K562 (cell line): Measurements from ENCODE around the gene FGFBP2. TPM values are rescaled to one million over a fixed set of nuclear protein-coding genes. Genes with fewer than 3 reads are reported as not detected.

ENCODE experiments used
- SAFB2 ChIP-seq: fragments of 200-400 bp; formaldehyde crosslinking; IDR thresholded peaks from 2 replicates; pipeline ENCODE4 v1.6.1; 2018; ENCODE audit warnings: borderline replicate concordance, low read length, low read depth, moderate library complexity; ENCODE audit not compliant: severe bottlenecking
- SMARCB1 ChIP-seq: IDR thresholded peaks from 2 replicates; pipeline ENCODE4 v1.6.1; 2011; ENCODE audit warnings: improper control_type of control experiment, low read depth; ENCODE audit not compliant: insufficient read length
- ZNF584 ChIP-seq: fragments of 200-800 bp; sonication (Bioruptor generic); IDR thresholded peaks from 2 replicates; pipeline ENCODE4 v1.6.1; 2016; ENCODE audit warnings: low read depth, mild to moderate bottlenecking, missing genetic modification characterization, missing compliant biosample characterization
- polyA plus RNA-seq, 8 experiments: library from polyadenylated mRNA; depleted of rRNA in 4 of 8; stranded (reverse) in 5 of 8; unstranded in 3 of 8; fragments of >200 nt; fragmentation: Nextera tagmentation in 2 of 8; fragmentation: Illumina TruSeq in 1 of 8; extraction: Ambion mirVana in 2 of 8; extraction: Trizol in 1 of 8; gene quantifications; 2 replicates each; pipeline versions ENCODE4 v1.2.1 to v1.2.3, GENCODE V29; 2011 to 2014; ENCODE audit warnings: inconsistent platforms in 1 of 8, missing spikeins in 1 of 8
- total RNA-seq, 7 experiments: library from RNA; depleted of rRNA in 6 of 7; stranded (reverse); fragments of >200 nt in 6 of 7; fragmentation: Illumina TruSeq in 2 of 7; extraction: Trizol in 2 of 7; gene quantifications; 2 replicates each; pipeline versions ENCODE4 v1.2.1 to v1.2.3, GENCODE V29; 2011 to 2021; ENCODE audit warnings: low replicate concordance in 1 of 7
- TF ChIP-seq, protein P1 (sequence below): fragments of 450-650 bp; IDR thresholded peaks from 2 replicates; pipeline ENCODE4 v1.6.1; 2016; ENCODE audit warnings: low read depth
- TF ChIP-seq, protein P2 (sequence below): sonication (generic); formaldehyde crosslinking; IDR thresholded peaks from 2 replicates; pipeline ENCODE4 v1.8.0; 2022; ENCODE audit warnings: mild to moderate bottlenecking, missing genetic modification reagents

FGFBP2 gene
- total and polyA plus RNA-seq, 9 of the 15 experiments (the other 6 are each of a cell fraction or from before 2014, with no cell fraction given), result not detected

DNA sequence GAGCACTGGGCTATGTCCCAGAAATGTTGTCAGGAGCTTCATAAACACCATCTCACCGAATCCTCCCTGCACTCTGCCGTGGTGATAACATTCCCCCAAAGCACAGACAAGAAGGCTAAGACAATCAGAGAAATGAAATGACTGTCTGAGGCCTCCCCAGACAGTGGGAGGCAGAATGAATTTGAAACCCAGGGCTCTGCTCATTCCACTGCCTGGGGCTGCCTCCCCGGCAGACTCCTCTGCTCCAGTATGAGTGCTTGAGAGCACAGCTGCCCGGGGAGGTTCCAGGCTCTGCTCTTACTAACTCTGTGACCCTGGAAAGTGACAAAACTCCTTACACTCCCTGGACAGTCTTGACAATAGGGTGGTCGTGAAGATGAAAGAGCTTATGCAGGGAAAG lies 34.1 kb downstream of the FGFBP2 start (continued):
- TF ChIP-seq, protein P1, sequence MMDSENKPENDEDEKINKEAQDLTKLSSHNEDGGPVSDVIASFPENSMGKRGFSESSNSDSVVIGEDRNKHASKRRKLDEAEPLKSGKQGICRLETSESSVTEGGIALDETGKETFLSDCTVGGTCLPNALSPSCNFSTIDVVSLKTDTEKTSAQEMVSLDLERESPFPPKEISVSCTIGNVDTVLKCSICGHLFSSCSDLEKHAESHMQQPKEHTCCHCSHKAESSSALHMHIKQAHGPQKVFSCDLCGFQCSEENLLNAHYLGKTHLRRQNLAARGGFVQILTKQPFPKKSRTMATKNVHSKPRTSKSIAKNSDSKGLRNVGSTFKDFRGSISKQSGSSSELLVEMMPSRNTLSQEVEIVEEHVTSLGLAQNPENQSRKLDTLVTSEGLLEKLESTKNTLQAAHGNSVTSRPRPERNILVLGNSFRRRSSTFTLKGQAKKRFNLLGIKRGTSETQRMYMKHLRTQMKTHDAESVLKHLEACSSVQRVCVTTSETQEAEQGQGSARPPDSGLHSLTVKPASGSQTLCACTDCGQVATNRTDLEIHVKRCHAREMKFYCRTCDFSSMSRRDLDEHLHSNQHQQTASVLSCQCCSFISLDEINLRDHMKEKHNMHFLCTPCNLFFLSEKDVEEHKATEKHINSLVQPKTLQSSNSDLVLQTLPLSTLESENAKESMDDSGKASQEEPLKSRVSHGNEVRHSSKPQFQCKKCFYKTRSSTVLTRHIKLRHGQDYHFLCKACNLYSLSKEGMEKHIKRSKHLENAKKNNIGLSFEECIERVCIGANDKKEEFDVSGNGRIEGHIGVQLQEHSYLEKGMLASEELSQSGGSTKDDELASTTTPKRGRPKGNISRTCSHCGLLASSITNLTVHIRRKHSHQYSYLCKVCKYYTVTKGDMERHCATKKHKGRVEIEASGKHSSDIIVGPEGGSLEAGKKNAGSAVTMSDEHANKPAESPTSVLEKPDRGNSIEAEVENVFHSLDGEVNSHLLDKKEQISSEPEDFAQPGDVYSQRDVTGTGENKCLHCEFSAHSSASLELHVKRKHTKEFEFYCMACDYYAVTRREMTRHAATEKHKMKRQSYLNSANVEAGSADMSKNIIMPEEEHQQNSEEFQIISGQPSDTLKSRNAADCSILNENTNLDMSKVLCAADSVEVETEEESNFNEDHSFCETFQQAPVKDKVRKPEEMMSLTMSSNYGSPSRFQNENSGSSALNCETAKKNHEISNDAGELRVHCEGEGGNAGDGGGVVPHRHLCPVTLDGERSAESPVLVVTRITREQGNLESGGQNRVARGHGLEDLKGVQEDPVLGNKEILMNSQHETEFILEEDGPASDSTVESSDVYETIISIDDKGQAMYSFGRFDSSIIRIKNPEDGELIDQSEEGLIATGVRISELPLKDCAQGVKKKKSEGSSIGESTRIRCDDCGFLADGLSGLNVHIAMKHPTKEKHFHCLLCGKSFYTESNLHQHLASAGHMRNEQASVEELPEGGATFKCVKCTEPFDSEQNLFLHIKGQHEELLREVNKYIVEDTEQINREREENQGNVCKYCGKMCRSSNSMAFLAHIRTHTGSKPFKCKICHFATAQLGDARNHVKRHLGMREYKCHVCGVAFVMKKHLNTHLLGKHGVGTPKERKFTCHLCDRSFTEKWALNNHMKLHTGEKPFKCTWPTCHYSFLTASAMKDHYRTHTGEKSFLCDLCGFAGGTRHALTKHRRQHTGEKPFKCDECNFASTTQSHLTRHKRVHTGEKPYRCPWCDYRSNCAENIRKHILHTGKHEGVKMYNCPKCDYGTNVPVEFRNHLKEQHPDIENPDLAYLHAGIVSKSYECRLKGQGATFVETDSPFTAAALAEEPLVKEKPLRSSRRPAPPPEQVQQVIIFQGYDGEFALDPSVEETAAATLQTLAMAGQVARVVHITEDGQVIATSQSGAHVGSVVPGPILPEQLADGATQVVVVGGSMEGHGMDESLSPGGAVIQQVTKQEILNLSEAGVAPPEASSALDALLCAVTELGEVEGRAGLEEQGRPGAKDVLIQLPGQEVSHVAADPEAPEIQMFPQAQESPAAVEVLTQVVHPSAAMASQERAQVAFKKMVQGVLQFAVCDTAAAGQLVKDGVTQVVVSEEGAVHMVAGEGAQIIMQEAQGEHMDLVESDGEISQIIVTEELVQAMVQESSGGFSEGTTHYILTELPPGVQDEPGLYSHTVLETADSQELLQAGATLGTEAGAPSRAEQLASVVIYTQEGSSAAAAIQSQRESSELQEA, result no peak
- TF ChIP-seq, protein P2, sequence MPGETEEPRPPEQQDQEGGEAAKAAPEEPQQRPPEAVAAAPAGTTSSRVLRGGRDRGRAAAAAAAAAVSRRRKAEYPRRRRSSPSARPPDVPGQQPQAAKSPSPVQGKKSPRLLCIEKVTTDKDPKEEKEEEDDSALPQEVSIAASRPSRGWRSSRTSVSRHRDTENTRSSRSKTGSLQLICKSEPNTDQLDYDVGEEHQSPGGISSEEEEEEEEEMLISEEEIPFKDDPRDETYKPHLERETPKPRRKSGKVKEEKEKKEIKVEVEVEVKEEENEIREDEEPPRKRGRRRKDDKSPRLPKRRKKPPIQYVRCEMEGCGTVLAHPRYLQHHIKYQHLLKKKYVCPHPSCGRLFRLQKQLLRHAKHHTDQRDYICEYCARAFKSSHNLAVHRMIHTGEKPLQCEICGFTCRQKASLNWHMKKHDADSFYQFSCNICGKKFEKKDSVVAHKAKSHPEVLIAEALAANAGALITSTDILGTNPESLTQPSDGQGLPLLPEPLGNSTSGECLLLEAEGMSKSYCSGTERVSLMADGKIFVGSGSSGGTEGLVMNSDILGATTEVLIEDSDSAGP (CRISPR knock-in tag), result no peak
- TF ChIP-seq SAFB2, result no peak
- TF ChIP-seq SMARCB1, result no peak
- TF ChIP-seq ZNF584 (CRISPR knock-in tag), result no peak
